CD4-positive, alpha-beta T cell (primary cell): ENCODE measurements around the gene NAPSA. TPM values are rescaled to one million over a fixed set of nuclear protein-coding genes. Genes with fewer than 3 reads are reported as not detected.

Source experiments
- ATAC-seq: fragments of 200-7000 bp; cut with Tn5 transposase; one replicate; pipeline ENCODE4 v1.10.0; 2022; ENCODE audit warnings: mild to moderate bottlenecking; ENCODE audit not compliant: poor library complexity
- CTCF ChIA-PET: fragments of 350-600 bp; sonication (Branson Sonifier 250); formaldehyde crosslinking; loops from one replicate; lab custom pipeline; 2021; ENCODE audit warnings: antibody characterized with exemption, inconsistent platforms; lab: Charles Lee
- POLR2A ChIA-PET: fragments of 350-600 bp; sonication (Branson Sonifier 250); formaldehyde crosslinking; loops from one replicate; lab custom pipeline; 2021; ENCODE audit warnings: antibody characterized with exemption, inconsistent platforms; lab: Charles Lee
- DNase-seq, 14 experiments: peaks; one replicate each; pipeline ENCODE4 v3.0.0-alpha.2; 2013 to 2020; ENCODE audit warnings: mixed read lengths in 2 of 14
- H3K27ac ChIP-seq, 2 donors: one replicate each; pipeline versions ENCODE4 v1.5.1 to v1.7.0; 2013; ENCODE audit warnings: low read length in 2 of 2, low read depth in 1 of 2, mild to moderate bottlenecking in 1 of 2
- H3K27me3 ChIP-seq, 2 experiments: 1 replicate in 1 of 2; 2 replicates in 1 of 2; pipeline versions ENCODE4 v1.6.1 to v1.7.0; 2013; ENCODE audit warnings: low read length in 2 of 2, control low read depth in 1 of 2, mild to moderate bottlenecking in 1 of 2, moderate library complexity in 1 of 2; ENCODE audit not compliant: insufficient read depth in 2 of 2, control insufficient read depth in 1 of 2
- H3K36me3 ChIP-seq: one replicate; pipeline ENCODE4 v1.6.1; 2013; ENCODE audit warnings: low read length, control low read depth; ENCODE audit not compliant: insufficient read depth
- H3K4me1 ChIP-seq: one replicate; pipeline ENCODE4 v1.6.1; 2013; ENCODE audit warnings: low read length, control low read depth; ENCODE audit not compliant: insufficient read depth
- H3K4me3 ChIP-seq: one replicate; pipeline ENCODE4 v1.5.1; 2013; ENCODE audit warnings: mild to moderate bottlenecking, low read length, moderate library complexity
- H3K9me3 ChIP-seq, 2 experiments: 1 replicate in 1 of 2; 2 replicates in 1 of 2; pipeline versions ENCODE4 v1.6.1 to v1.7.0; 2013; ENCODE audit warnings: low read length in 2 of 2, mild to moderate bottlenecking in 2 of 2, control low read depth in 1 of 2, moderate library complexity in 1 of 2; ENCODE audit not compliant: control insufficient read depth in 1 of 2, insufficient read depth in 1 of 2
- H3K27ac Mint-ChIP-seq: one replicate; pipeline ENCODE4 v1.8.0; 2020; ENCODE audit warnings: mixed read lengths
- H3K27me3 Mint-ChIP-seq: one replicate; pipeline ENCODE4 v1.8.0; 2021; ENCODE audit warnings: mixed read lengths
- H3K36me3 Mint-ChIP-seq: one replicate; pipeline ENCODE4 v1.8.0; 2021; ENCODE audit warnings: low read depth, mixed read lengths
- H3K4me1 Mint-ChIP-seq: one replicate; pipeline ENCODE4 v1.8.0; 2021; ENCODE audit warnings: low read depth, mixed read lengths
- H3K4me3 Mint-ChIP-seq: one replicate; pipeline ENCODE4 v1.8.0; 2020; ENCODE audit warnings: mild to moderate bottlenecking, mixed read lengths
- H3K9me3 Mint-ChIP-seq: one replicate; pipeline ENCODE4 v1.8.0; 2020; ENCODE audit warnings: mixed read lengths
- intact Hi-C, 2 experiments: fragments of 100-400 bp; cut with DNase I in 1 of 2; cut with micrococcal nuclease in 1 of 2; formaldehyde crosslinking; loops; one replicate each; pipeline versions ENCODE4 v1.15.1 to v1.9.0; 2023 to 2025; cut with DNase I, micrococcal nuclease
- total RNA-seq, 174 experiments: library from RNA in 2 of 174; stranded (reverse) in 2 of 174; gene quantifications; one replicate each; pipeline ENCODE4 v1.2.3 and lab custom pipeline; 2021 to 2026
- TF ChIP-seq, protein P1 (sequence below): fragments of 200-600 bp; IDR thresholded peaks from one replicate; pipeline ENCODE4 v1.8.0; 2022; ENCODE audit warnings: antibody characterized with exemption, mild to moderate bottlenecking

Gene NAPSA
- total RNA-seq, 2 experiments from 2014 or later, result 0.61 to 0.91 TPM

- Mint-ChIP-seq H3K27ac (peak within 1 kb of the TSS; percentile 83), H3K36me3 (peaks cover 6% of the 10 kb centered on the region), H3K9me3 (no peaks in the 10 kb centered on the region), H3K4me1 (peaks cover 81% of the 10 kb centered on the region), H3K4me3 (peak within 1 kb of the TSS; percentile 87), H3K27me3 (peaks cover 73% of the 10 kb centered on the region)
- no peak within 1 kb of the TSS for H3K27ac ChIP-seq
- H3K4me3 ChIP-seq, result peak within 1 kb of the TSS; percentile 32
- DNase-seq (peak; percentile 79 to 96 (median 92)), ATAC-seq (peak; percentile 60)
- H3K36me3 ChIP-seq, result no peaks in the 10 kb centered on the region
- CTCF ChIA-PET, result interaction anchor here (0.5 to 3.3 kb wide), 2 partner anchors 28 to 1327 kb away, joined by 3 to 10 read pairs; no protein-coding TSS in a partner anchor
- H3K27me3 ChIP-seq, result peaks cover 62 to 63% of the 10 kb centered on the region in 2 experiments
- H3K9me3 ChIP-seq, result peaks cover 6 to 50% of the 10 kb centered on the region in 2 experiments
- intact Hi-C loops, result loop anchor here in 1 of 2 experiments (5.0 kb wide), 1 partner anchor 302 kb away; the partner anchor contains the start of genes VRK3 and ZNF473
- POLR2A ChIA-PET, result interaction anchor here (1.5 to 1.7 kb wide), 2 partner anchors 28 to 475 kb away, joined by 5 to 15 read pairs; no protein-coding TSS in a partner anchor
- peaks cover 84% of the 10 kb centered on the region for H3K4me1 ChIP-seq
- TF ChIP-seq, protein P1, sequence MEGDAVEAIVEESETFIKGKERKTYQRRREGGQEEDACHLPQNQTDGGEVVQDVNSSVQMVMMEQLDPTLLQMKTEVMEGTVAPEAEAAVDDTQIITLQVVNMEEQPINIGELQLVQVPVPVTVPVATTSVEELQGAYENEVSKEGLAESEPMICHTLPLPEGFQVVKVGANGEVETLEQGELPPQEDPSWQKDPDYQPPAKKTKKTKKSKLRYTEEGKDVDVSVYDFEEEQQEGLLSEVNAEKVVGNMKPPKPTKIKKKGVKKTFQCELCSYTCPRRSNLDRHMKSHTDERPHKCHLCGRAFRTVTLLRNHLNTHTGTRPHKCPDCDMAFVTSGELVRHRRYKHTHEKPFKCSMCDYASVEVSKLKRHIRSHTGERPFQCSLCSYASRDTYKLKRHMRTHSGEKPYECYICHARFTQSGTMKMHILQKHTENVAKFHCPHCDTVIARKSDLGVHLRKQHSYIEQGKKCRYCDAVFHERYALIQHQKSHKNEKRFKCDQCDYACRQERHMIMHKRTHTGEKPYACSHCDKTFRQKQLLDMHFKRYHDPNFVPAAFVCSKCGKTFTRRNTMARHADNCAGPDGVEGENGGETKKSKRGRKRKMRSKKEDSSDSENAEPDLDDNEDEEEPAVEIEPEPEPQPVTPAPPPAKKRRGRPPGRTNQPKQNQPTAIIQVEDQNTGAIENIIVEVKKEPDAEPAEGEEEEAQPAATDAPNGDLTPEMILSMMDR, result no peak
These were observed 36.1 kb downstream of the NAPSA start, which contains the start of gene KCNC3 for GRCh38 chr19:50329146-50329925. Gene KCNC3 (minus strand): TSS chr19:50329377. CDS start chr19:50329082, 295 bp downstream.

DNA sequence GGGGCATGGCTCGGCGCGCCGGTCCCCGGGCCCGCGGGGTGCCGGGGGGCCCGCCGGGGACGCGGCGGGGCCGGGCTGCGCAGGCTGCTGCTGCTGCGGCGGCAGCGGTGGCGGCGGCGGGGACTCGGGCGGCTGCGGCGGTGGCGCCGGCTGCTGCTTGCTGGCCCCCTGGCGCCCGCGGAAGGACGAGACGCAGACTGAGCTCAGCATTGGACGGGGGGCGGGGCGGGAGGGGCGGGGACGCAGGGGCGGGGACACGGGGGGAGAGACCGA is 36.6 kb downstream of the NAPSA start:
- H3K27ac ChIP-seq, result no peak overlapping the region
- intact Hi-C loops, result loop anchor here in 1 of 2 experiments (5.0 kb wide), 1 partner anchor 302 kb away; the partner anchor contains the start of genes VRK3 and ZNF473
- no peaks in the 10 kb centered on the region for H3K9me3 Mint-ChIP-seq
- peak overlapping the region; percentile 83 for H3K27ac Mint-ChIP-seq
- peaks cover 76% of the 10 kb centered on the region for H3K4me1 Mint-ChIP-seq
- peaks cover 6 to 50% of the 10 kb centered on the region in 2 experiments for H3K9me3 ChIP-seq
- peaks cover 75% of the 10 kb centered on the region for H3K27me3 Mint-ChIP-seq
- ATAC-seq (no peak), DNase-seq (no peak)
- ChIA-PET POLR2A (interaction anchor here (1.5 to 1.7 kb wide), 2 partner anchors 29 to 476 kb away, joined by 5 to 15 read pairs; no protein-coding TSS in a partner anchor), CTCF (interaction anchor here (0.5 to 3.3 kb wide), 2 partner anchors 29 to 1328 kb away, joined by 3 to 10 read pairs; no protein-coding TSS in a partner anchor)
- no peak overlapping the region for H3K4me3 ChIP-seq
- peaks cover 79% of the 10 kb centered on the region for H3K4me1 ChIP-seq
- H3K36me3 Mint-ChIP-seq, result peaks cover 5% of the 10 kb centered on the region
- no peaks in the 10 kb centered on the region for H3K36me3 ChIP-seq
- peaks cover 62 to 64% of the 10 kb centered on the region in 2 experiments for H3K27me3 ChIP-seq
- peak overlapping the region; percentile 87 for H3K4me3 Mint-ChIP-seq
- TF ChIP-seq, protein P1, result no peak

GRCh38 chr19:50328224-50328872 is 37.1 kb downstream of the NAPSA start:
- peaks cover 71% of the 10 kb centered on the region for H3K4me1 Mint-ChIP-seq
- Histone ChIP-seq H3K27ac (no peak overlapping the region), H3K4me1 (peaks cover 74% of the 10 kb centered on the region), H3K4me3 (peak overlapping the region; percentile 28), H3K9me3 (peaks cover 6 to 47% of the 10 kb centered on the region in 2 experiments), H3K36me3 (no peaks in the 10 kb centered on the region), H3K27me3 (peaks cover 58 to 64% of the 10 kb centered on the region in 2 experiments)
- H3K27me3 Mint-ChIP-seq, result peaks cover 70% of the 10 kb centered on the region
- TF ChIP-seq, protein P1, result no peak
- ATAC-seq, result no peak
- ChIA-PET POLR2A (interaction anchor here (1.5 to 1.7 kb wide), 2 partner anchors 29 to 476 kb away, joined by 5 to 15 read pairs; no protein-coding TSS in a partner anchor), CTCF (interaction anchor here (0.5 to 3.3 kb wide), 2 partner anchors 29 to 1328 kb away, joined by 3 to 10 read pairs; no protein-coding TSS in a partner anchor)
- H3K27ac Mint-ChIP-seq, result no peak overlapping the region
- peak in 2 of 14 experiments; percentile 51 to 58 for DNase-seq
- no peak overlapping the region for H3K4me3 Mint-ChIP-seq
- H3K9me3 Mint-ChIP-seq, result no peaks in the 10 kb centered on the region
- intact Hi-C loops, result loop anchor here in 1 of 2 experiments (5.0 kb wide), 1 partner anchor 301 kb away; the partner anchor contains the start of genes VRK3 and ZNF473
- H3K36me3 Mint-ChIP-seq, result peaks cover under 1% of the 10 kb centered on the region
